GM10266 (cell line): Measurements from ENCODE around the gene DELE1.

Experiments
- DNase-seq: peaks from one replicate; pipeline ENCODE4 v3.0.0; 2012; ENCODE audit errors: extremely low spot score
- CTCF ChIP-seq: IDR thresholded peaks from 2 replicates; pipeline ENCODE4 v1.5.1; 2012; ENCODE audit warnings: mild to moderate bottlenecking, low read depth; ENCODE audit not compliant: control insufficient read depth, insufficient read depth; ENCODE audit errors: missing control alignments

DELE1 gene

GRCh38 chr5:141960449-141961323, 37.0 kb downstream of the DELE1 start:
- peak; percentile 93 for TF ChIP-seq CTCF
- peak; percentile 87 for DNase-seq

DNA sequence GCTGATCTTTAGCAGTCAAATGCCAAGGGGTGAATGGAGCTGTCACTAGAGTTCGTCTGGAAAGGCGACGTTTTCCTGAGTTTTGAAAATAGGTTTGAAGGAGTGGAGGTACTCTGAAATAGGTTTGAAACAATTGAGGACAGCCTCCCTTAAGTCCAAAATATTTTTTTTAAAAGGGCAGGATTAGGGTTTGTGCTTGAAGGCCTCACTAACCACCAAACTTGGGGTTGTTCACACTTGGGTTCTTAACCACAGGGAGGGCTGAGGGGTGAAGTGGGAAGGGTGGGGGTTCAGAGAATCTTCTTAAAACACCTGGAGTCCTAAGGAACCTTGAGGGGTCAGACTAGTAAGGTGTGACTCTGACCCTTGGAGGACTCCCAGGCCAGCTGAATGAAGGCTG, 37.8 kb downstream of the DELE1 start:
- TF ChIP-seq CTCF, result no peak

DNA sequence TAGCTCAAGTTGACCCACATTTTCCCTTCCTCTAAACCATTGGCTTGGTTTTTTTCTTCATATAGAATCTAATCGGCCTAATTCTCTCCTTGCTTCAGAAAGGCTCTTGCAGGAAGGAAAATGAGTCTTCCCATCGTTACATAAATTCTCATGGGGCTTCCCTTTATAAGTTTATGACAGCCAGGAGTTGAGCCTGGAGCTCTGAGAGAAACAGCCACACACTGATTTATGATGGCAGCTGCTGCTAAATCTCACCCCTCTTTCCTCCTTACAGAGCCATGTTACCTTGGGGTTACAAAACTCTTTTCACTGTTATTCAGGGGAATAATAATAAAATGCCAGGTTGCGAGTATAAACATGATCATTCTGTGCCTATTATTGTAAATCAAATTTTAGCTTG, 40.0 kb downstream of the DELE1 start:
- TF ChIP-seq CTCF, result no peak
- DNase-seq, result no peak

More for the DNA sequence above, 37.8 kb downstream of the DELE1 start:
- DNase-seq, result no peak

DNA sequence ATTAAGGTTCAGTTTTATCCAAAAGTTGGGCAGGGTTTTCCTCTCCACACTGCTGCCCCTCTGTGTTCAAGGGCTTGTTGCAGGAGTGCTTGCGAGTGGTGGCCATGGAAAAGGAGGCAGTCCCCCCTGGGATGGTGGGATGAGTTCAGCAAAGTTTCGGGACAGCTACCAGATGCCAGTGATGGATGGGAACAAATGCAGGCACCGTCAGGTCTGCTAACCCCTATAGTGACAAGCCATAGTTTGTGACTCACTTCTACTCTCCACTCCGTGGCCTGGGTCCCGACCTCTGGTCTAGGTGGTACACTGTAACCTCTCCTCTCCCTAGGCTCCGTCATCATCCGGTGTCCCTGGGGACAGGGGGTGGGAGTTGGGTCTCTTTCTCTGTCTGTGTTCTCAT, 41.4 kb downstream of the DELE1 start:
- no peak for TF ChIP-seq CTCF
- DNase-seq, result no peak

DNA sequence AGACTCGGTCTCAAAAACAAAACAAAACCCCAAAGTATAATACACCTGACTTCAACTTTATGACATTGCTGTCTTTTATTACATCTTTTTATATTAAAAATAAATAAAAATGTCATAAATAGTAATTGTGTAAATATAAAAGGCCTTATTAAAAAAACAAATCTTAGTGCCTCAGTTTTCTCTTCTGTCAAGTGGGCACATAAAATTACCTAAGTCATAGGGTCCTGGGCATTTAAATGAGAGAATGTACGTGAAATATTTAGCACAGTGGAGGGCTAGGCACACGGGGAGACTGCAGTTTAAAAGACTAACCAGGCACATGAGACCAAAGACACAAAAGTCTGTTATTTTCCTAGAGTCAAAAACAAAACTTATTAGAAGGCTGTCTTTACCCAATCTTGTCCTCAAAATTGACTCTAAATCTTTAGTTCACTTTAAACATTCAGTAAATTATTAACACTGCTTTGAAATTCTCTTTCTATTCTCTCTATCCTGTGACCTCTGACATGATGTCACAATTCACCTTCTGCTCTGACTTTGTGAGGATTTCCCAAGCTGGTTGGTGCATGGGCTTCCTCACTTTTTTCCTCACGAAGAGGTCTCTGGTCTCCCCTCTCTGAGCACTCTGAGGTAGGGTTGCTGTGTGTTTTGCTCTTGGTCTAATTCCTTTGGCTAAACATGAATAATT, 42.7 kb downstream of the DELE1 start:
- TF ChIP-seq CTCF, result no peak
- DNase-seq, result no peak

DNA sequence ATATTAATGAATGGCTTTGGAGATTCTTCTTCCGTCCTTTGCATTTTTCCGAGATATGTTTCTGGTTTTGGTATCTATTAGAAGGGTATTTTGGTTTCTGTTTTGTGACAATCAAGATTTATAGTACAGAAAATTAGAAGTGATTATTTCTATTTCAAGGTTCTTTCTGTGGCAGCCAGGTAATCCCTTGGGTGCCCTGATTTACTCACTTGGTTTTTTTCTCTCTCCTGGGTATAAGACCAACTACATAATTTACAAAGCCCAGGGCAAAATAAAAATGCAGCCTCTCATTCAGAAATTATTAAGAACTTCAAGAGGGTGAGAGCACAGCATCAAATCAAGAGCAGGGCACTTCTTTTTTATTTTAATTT, 43.3 kb downstream of the DELE1 start:
- no peak for TF ChIP-seq CTCF
- no peak for DNase-seq
